Testis (tissue), 3 donors: ENCODE data around the gene LCE1C. TPM values are rescaled to one million over a fixed set of nuclear protein-coding genes. Genes with fewer than 3 reads are reported as not detected.

ENCODE experiments used
- DNase-seq: peaks from one replicate; pipeline ENCODE4 v3.0.0-alpha.2; 2019
- H3K27ac ChIP-seq, 2 donors: fragments of 200-600 bp; sonication (generic); one replicate each; pipeline ENCODE4 v1.5.1; 2019
- H3K27me3 ChIP-seq: fragments of 200-600 bp; sonication (generic); one replicate; pipeline ENCODE4 v1.5.1; 2019
- H3K36me3 ChIP-seq: fragments of 200-600 bp; sonication (generic); one replicate; pipeline ENCODE4 v1.5.1; 2017; ENCODE audit warnings: low read depth; ENCODE audit errors: missing control alignments
- H3K4me1 ChIP-seq: fragments of 200-600 bp; sonication (generic); one replicate; pipeline ENCODE4 v1.5.1; 2019
- H3K4me3 ChIP-seq, 2 donors: fragments of 200-600 bp; sonication (generic); one replicate each; pipeline ENCODE4 v1.5.1; 2017 to 2019
- H3K9me3 ChIP-seq: fragments of 200-600 bp; sonication (generic); one replicate; pipeline ENCODE4 v1.5.1; 2017
- POLR2A ChIP-seq: fragments of 450-650 bp; IDR thresholded peaks from one replicate; pipeline ENCODE4 v1.6.1; 2017; ENCODE audit warnings: antibody characterized with exemption, mild to moderate bottlenecking, moderate library complexity
- WGBS, 2 donors: methylation state at CpG; one replicate each; pipeline ENCODE4 v1.1.5; 2018; 5-methylcytosine and 5-hydroxymethylcytosine counted together
- intact Hi-C: fragments of 100-400 bp; cut with DNase I; formaldehyde crosslinking; loops from one replicate; pipeline ENCODE4 v1.15.1; 2023; ENCODE audit warnings: low total_unique reads
- polyA plus RNA-seq: library from polyadenylated mRNA; stranded (reverse); fragments of 350-450 nt; fragmentation: Illumina TruSeq; extraction: RNeasy Lipid Tissue Mini Kit (QIAGEN cat#74804); gene quantifications from one replicate; pipeline ENCODE4 v1.2.3, GENCODE V29; 2014; ENCODE audit warnings: low read depth, low replicate concordance; ENCODE audit not compliant: insufficient read depth
- total RNA-seq, 2 donors: library from RNA; depleted of rRNA; stranded (reverse); fragments of >200 nt; gene quantifications; one replicate each; pipeline ENCODE4 v1.2.3, GENCODE V29; 2016
- TF ChIP-seq, protein P1 (sequence below), 3 experiments: fragments of 450-650 bp in 2 of 3; fragments of 200-600 bp in 1 of 3; sonication (generic) in 1 of 3; IDR thresholded peaks; one replicate each; pipeline ENCODE4 v1.5.1; 2016 to 2019; ENCODE audit warnings: antibody characterized with exemption in 3 of 3, mild to moderate bottlenecking in 2 of 3, moderate library complexity in 1 of 3

LCE1C gene
- total and polyA plus RNA-seq, 3 donors from 2014 or later: not detected

GRCh38 chr1:152761609-152762213 lies 44.7 kb downstream of the LCE1C start:
- Histone ChIP-seq H3K4me1 (no peaks in the 10 kb centered on the region), H3K27ac (no peak overlapping the region), H3K27me3 (no peaks in the 10 kb centered on the region), H3K36me3 (no peaks in the 10 kb centered on the region), H3K9me3 (no peaks in the 10 kb centered on the region), H3K4me3 (no peak overlapping the region)
- no peak for DNase-seq
- intact Hi-C loops: no loop called here
- TF ChIP-seq, protein P1, sequence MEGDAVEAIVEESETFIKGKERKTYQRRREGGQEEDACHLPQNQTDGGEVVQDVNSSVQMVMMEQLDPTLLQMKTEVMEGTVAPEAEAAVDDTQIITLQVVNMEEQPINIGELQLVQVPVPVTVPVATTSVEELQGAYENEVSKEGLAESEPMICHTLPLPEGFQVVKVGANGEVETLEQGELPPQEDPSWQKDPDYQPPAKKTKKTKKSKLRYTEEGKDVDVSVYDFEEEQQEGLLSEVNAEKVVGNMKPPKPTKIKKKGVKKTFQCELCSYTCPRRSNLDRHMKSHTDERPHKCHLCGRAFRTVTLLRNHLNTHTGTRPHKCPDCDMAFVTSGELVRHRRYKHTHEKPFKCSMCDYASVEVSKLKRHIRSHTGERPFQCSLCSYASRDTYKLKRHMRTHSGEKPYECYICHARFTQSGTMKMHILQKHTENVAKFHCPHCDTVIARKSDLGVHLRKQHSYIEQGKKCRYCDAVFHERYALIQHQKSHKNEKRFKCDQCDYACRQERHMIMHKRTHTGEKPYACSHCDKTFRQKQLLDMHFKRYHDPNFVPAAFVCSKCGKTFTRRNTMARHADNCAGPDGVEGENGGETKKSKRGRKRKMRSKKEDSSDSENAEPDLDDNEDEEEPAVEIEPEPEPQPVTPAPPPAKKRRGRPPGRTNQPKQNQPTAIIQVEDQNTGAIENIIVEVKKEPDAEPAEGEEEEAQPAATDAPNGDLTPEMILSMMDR (IDR thresholded peaks at IDR 0.05): no peak
- TF ChIP-seq POLR2A: no peak
- 71 to 77% methylated on average over 3 of the region's 3 CpGs for WGBS, 2 donors

DNA sequence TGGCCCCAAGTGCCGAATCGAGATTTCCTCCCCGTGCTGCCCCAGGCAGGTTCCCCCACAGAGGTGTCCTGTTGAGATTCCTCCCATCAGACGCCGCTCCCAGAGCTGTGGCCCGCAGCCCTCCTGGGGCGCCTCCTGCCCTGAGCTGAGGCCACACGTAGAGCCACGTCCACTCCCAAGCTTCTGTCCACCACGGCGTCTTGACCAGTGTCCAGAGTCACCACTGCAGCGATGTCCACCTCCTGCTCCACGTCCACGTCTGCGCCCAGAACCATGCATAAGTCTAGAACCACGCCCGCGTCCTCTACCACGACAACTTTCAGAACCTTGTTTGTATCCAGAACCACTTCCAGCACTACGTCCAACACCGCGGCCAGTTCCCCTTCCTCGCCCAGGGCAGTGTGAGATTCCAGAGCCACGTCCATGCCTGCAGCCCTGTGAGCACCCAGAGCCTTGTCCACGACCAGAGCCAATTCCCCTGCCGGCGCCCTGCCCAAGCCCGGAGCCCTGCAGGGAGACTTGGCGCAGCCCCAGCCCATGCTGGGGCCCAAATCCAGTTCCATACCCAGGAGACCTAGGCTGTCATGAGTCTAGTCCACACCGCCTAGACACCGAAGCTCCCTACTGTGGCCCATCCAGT lies 45.8 kb downstream of the LCE1C start:
- DNase-seq: no peak
- Histone ChIP-seq H3K36me3 (no peaks in the 10 kb centered on the region), H3K4me1 (no peaks in the 10 kb centered on the region), H3K4me3 (no peak overlapping the region), H3K9me3 (no peaks in the 10 kb centered on the region), H3K27me3 (no peaks in the 10 kb centered on the region), H3K27ac (no peak overlapping the region)
- 52 to 78% methylated on average over 22 to 31 of the region's 31 CpGs for WGBS, 2 donors
- TF ChIP-seq POLR2A: no peak
- TF ChIP-seq, protein P1 (IDR thresholded peaks at IDR 0.05): no peak
- intact Hi-C loops: no loop called here

GRCh38 chr1:152759453-152760173 lies 46.8 kb downstream of the LCE1C start:
- no peak overlapping the region for H3K27ac ChIP-seq
- no peak for TF ChIP-seq POLR2A
- TF ChIP-seq, protein P1 (IDR thresholded peaks at IDR 0.05): no peak
- WGBS, 2 donors: 91% methylated on average over 7 to 8 of the region's 8 CpGs
- intact Hi-C loops: no loop called here
- DNase-seq: no peak
- H3K4me3 ChIP-seq: no peak overlapping the region
- H3K36me3 ChIP-seq: no peaks in the 10 kb centered on the region
- H3K4me1 ChIP-seq: no peaks in the 10 kb centered on the region
- no peaks in the 10 kb centered on the region for H3K27me3 ChIP-seq
- H3K9me3 ChIP-seq: no peaks in the 10 kb centered on the region

DNA sequence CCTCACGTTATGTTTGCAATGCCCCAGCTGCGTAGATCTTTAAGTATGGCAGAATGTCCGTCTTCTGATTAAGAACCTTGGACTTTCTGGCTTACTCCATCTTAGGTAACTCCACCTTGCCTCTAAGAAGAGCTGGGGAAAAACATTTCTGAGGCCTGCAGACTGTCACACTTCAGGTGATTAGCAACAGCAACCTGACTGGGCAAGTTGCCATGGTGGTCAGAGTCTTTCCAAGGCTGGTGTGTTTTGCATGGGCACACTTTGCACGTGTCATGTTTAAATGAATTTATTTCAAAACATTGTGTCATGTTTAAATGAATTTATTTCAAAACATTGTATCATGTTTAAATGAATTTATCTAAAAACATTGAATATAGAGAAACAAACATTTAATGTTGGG lies 47.8 kb downstream of the LCE1C start:
- DNase-seq: no peak
- WGBS, 2 donors: 85% methylated on average over 4 of the region's 4 CpGs
- Histone ChIP-seq H3K4me3 (no peak overlapping the region), H3K36me3 (no peaks in the 10 kb centered on the region), H3K4me1 (no peaks in the 10 kb centered on the region), H3K27me3 (no peaks in the 10 kb centered on the region), H3K9me3 (no peaks in the 10 kb centered on the region), H3K27ac (no peak overlapping the region)
- intact Hi-C loops: no loop called here
- no peak for TF ChIP-seq POLR2A
- TF ChIP-seq, protein P1 (IDR thresholded peaks at IDR 0.05): no peak
